Measurements from ENCODE around the gene UGGT1.
"Not testable (repeated sequence)": the region's sequence is repeated elsewhere in the genome, so short reads cannot be mapped to it uniquely, and the experiment has no call there.

The UGGT1 gene

DNA sequence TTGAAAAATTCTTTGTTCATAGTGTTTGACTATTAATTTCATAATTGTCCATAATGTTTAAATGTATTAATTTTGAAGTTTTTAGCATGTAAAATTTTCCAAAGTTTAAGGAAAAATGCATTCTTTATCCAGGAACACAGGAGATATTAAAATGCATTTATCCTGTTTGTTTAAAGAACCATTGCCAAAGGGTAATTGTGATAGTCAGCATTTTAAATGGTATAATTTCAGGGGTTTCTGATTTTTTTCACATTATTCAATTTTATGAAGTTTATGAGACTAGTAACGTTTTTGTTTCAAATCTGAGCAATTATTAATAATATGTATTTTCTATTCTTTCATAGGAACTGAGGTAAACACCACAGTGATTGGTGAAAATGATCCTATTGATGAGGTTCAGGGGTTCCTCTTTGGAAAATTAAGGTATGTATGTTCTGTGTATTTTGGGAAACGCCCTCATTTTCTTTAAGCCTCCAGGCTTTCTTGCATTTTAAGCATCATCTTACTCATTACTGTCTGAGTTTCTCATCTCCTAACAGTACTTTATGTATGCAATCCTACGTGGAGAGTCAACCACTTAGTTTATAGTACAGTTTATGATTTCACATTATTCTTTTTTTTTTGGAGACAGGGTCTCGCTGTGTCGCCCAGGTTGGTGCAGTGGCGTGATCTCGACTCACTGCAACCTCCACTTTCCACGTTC lies 25.1 kb downstream of the UGGT1 start:
- DNase-seq = no peak

DNA sequence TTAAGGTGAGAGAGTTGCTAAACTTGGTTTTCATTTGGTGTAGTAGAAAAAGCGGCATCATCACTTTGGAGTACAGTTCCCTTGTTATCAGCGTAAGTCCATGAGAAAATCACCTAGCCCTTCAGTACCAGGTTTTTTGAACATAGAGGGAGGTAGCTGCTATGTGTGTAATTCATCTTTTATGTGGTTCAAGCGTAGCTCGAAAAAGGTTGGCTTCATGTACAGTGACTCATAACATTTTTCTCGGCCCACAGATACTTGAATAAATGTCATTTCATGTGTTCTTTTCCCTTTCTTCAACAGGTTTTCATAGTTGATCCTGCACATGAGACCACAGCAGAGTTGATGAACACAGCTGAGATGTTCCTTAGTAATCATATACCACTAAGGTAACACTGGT lies 43.6 kb downstream of the UGGT1 start:
- no peak for DNase-seq

DNA sequence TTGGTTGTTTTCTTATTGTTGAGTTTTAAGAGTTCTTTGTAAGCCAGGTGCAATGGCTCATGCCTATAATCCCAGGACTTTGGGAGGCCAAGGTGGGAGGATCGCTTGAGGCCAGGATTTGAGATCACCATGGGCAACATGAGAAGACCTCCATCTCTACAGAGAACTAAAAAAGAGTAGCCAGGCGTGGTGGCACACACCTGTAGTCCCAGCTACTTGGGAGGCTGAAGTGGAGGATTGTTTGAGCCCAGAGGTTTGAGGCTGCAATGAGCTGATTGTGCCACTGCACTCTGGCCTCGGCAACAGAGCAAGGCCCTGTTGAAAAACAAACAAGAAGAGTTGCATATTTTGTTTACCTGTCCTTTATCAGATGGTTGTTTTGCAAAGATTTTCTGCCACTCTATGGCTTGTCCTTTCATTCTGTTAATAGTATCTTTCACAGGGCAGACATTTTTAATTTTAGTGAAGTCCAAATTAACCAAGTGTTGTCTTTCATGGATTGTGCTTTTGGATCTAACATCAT lies 46.2 kb downstream of the UGGT1 start:
- no peak for DNase-seq

DNA sequence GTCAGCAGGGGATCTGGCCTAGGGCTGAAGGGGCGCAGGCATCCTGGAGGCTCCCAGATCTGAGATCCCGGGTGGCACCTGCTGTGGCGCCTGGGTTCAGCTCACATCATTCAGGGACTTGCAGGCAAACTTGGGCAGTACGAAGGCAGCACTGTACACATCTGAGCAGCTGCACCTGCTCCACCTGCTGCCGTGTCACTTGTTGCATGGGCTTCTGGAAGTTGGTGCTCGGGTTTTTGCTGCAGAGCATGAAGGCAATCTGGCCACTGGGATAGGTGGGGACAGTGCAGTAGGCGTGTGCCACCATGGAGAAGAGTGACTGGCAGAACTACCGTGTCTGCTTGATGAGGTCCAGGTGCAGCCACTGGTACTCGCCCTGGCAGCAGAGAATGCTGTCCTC lies 48.6 kb downstream of the UGGT1 start:
- DNase-seq = no peak

DNA sequence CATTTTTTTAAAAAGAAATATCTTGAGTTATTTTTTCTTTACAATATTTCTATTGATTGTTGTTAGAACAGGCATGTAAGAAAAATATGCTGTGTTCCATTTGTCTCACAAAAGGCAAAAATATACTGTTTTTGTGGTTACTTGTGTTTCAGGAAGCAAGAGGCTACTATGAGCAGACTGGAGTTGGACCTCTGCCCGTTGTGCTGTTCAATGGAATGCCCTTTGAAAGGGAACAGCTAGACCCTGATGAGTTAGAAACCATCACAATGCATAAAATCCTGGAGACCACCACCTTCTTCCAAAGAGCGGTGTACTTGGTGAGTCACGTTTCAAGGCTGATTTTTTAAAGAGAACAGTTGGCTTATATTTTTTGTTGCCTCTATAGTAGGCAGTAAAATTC lies 54.7 kb downstream of the UGGT1 start:
- DNase-seq = no peak

DNA sequence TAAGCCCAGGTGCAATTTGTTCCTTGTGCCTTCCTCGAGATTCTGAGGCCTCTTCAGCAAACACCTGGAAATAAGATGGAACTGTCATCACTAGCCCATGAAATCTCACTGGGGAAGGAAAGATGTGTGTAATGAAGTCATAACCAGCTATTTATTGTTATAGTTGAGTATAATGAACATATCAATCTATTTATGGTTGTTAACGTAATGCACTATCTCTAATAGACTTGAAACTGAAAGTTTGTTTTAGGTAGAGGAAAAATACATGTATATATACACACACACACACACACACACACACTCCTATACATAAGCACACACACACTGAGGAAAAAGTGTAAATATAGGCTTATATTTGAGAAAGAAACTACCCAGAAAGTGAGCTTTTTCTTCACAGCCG lies 62.8 kb downstream of the UGGT1 start:
- no peak for DNase-seq

DNA sequence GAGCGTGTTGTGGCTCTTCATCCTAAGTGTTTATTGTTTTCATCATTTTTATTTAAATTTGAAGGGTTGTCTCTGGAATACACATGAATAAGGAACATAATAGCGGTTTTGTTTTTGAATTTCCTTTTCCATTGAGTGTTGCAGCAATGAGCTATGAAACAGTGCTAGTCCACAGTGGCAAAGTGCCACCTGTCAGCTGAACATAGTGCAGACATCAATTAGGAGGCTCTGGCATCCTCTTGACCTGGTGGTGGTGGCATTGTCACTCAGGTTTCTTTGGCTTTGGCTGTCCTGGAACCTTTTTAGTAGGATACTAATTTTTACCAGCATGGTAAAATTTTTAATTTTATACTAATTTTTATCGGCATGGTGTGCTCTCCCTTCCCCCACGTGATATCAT lies 63.2 kb downstream of the UGGT1 start:
- DNase-seq = no peak

DNA sequence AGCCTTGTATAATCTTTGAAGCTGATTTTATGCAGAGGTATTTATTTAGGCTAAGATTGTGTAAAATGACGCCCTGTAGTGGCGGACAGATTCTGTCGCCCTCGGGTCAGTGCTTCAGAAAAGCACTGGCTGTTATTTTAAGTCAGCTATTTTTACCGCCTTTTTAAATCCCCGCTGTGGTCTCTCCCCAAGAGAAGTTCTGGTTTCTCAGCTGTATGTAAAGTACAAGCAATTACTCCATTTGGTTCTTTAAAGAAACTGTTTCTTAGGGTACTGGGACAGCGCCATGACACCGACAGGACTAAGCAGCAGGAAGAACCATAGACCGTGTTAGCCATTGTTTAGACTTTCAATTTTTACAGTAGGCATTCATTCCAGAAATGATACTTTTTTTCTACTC lies 65.0 kb downstream of the UGGT1 start:
- no peak for DNase-seq

DNA sequence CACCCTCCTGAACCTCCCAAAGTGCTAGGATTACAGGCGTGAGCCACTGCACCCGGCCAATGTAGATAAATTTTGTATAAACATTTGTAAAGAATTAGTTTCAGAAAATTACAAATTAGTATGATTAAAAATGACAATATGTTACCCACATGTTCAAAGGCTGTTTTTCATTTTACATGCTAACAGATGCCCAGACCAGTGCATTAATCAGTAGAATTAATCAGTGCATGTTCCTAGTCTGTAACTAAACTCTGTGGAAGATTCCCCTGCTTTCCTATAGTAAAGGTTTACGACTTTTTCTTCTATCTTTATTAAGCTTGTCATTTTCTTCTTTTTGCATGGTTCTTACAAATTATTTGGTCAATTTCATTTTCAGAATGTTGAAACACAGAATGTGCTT lies 65.8 kb downstream of the UGGT1 start:
- no peak for DNase-seq

DNA sequence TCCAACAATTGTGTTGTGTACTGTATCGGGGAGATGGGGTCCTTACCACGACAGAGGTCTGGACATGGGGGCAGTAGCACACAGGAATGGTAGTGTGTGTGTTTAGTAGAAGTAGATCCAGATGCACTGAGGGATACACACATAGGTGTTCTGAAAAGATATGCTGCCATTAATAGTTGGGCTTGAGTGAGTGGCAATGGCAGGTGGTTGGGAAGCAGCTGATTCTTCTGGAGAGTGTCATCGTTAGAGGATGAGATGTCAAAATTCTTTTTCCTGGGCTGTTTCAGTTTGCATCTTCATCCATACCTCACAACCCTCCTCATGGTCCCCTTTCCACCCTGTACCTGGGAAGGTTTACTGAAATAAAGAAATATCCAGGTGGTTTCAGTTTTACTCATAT lies 66.6 kb downstream of the UGGT1 start:
- DNase-seq = no peak

DNA sequence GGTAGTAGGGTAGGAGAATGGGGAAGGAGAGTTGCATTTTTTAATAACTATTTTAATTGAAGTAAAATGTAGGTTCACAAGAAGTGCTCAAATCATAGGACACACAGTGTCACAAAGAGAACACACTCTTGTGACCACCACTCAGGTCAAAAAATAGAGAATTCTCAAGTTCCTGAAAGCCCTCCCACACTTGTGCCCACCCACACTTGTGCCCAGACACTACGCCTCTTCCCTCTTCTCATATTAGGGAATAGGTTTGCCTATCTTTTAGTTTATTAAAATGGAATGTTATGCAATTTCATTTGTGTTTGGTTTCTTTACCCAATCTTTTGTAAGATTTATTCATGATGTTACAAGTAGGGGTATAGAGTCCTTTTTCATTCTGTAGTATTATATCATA lies 67.2 kb downstream of the UGGT1 start:
- DNase-seq = no peak

DNA sequence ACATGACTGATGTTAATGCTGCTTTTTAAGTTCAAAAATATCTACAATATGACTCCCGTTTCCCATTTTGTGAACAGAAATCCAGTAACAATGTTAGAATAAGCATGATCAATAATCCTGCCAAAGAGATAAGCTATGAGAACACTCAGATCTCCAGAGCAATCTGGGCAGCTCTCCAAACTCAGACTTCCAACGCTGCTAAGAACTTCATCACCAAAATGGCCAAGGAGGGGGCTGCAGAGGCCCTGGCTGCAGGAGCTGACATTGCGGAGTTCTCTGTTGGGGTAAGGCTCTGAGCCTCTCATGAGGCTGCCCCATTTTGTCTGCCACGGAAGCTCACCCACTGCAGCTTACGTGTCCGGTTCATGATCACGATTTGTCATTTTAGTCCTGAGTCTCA lies 68.4 kb downstream of the UGGT1 start:
- no peak for DNase-seq

DNA sequence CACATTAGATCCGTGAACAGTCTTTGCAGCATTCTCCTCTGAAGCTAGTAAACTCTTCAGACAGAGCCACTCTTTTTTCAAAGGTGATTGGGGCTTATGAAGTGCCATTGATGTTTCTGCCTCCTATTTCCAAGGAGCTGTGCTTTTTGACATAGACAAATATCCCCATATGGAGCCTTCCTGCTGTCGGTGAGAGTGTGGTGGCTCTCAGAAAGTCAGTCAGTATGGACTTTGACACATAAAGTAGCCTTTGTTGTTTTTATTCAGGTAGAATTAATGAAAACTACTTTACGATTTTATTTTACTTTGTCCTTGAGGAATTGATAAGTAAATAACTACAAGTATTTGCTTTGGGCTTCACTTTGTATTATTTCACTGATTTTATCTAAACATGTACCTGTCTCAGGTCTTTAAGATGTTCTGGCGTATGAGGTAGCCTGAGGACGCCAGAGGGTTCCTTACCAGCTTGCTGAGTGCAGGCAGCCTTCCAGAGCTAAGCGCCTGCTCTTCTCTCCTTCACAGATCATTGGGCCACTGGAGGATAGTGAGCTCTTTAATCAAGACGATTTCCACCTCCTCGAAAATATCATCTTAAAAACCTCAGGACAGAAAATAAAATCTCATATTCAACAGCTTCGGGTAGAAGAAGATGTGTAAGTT lies 69.7 kb downstream of the UGGT1 start:
- no peak for DNase-seq

DNA sequence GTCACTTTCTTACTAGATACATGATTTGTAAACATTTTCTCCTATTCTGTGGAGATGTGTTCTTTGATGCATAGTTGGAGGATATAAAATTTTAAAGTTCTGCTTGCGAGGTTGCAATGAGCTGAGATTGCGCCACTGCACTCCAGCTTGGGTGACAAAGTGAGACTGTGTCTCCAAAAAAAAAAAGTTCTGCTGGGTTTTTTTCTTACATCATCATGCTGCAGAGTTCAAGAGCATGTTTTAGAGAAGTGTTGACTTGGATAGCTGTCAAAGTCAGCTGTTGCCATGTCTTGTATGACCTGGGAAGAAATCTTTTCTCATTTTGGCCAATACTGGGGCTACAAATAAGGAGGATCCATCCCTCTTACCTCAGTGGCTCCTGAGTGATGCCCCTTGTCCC lies 71.3 kb downstream of the UGGT1 start:
- no peak for DNase-seq

DNA sequence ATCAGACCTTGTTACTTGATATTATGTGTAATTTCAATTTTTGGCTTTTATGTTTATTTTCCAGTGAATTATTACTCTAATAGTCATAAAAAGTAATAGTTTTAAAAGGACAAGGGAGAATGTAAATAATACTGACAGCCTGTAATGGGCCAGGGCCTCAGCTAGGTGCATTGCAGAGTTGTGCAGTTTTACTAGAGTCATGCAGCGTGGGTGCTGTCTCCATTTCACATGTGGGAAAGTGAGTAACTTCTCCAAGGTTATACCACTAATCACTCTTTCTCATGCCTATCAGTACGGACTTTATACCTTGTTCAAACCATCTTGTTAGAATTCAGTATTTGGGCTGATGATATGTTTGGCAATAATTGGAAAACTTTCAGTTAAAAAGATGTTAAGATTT lies 73.3 kb downstream of the UGGT1 start:
- no peak for DNase-seq

DNA sequence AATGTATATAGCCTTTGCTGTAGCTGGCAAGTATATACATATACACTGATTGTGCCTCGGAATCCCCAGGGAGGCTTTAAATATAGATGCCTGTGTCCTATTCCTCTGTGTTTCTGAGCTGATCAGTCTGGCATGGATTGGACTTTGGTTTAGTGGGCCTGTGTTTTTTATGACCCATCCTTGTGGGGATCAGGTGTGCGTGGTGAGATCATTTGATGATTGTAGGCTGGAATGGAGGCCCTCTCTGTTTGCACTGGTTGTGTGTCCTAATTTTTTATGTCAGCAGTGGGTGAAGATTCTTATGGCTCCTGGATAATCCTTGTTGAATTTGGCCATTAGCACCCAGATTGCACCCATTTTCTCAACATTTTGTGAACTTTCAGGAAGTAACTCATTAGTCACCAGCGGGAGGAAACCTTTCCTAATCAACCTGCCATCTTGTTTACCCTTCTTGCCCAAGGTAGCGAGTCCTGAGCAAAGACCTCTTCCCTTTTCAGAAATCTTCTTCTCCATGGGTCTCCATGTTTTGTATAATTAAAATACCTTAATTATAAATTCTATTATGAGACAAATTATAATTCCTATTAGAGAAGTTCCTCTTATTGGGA lies 75.8 kb downstream of the UGGT1 start:
- DNase-seq = no peak

DNA sequence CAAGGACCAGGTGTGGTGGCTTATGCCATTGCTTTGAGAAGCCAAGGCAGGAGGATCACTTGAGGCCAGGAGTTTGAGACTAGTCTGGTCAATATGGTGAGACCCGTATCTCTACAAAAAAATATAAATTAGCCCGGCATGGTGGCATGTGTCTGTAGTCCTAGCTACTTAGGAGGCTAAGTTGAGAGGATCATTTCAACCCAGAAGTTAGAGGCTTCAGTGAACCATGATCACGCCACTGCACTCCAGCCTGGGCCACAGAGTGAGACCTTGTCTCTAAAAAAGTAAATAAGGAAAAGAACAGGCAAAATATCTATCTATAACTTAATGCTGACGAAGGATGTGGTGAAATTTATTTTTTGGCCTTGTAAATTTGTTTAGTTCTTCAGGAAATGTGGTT lies 78.1 kb downstream of the UGGT1 start:
- no peak for DNase-seq

DNA sequence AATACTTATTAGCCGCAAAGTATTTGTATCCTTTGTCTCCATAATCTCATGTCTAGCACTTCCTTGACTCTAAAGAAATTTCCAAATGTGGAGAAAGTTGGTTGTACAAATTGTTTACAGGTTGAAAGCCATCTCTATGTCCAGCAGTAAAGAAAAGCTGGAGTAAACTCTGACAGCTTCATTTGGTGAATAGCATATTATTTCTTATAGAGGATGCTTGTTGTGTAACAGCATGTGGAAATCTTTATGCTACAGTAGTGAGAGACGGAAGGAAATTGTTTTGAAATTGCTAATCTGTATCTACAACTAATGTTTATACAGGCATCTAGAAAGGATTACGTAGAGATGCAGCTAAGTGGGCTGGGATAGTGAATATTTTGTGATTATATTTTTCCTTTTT lies 78.5 kb downstream of the UGGT1 start:
- DNase-seq = no peak

DNA sequence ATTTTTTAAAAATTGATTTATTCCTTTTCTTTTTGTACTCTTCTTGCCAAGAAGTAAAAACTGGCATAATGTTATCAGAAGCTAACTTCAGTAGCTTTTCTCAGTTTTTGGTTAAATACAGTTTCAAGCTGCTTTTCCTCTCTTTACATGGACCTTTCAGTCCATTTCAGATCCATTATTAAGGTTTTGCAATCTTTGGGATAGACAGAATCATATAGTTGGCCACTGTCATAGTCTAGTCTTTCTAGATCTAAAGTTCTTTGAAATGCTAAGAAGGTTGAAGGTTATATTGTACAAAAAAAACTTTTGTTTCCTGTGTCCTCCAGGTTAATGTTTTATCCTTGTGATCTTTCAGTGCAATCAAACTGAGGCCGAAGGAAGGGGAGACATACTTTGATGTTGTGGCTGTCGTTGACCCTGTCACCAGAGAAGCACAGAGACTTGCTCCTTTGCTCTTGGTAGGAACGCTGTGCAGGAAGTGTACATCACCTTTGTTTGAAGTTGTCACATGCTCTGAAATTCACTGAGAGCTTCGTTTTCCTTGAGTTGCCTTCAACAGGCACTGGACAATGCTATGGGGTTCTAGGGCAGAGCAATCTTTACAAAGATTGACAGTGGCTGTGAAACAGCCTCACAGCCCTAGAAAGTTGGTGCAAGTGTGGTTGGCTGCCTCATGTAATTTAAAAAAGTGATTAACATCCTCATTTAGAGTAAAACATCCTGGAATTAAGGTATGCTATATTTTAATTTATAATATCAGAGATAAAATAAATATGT lies 79.1 kb downstream of the UGGT1 start:
- no peak for DNase-seq

DNA sequence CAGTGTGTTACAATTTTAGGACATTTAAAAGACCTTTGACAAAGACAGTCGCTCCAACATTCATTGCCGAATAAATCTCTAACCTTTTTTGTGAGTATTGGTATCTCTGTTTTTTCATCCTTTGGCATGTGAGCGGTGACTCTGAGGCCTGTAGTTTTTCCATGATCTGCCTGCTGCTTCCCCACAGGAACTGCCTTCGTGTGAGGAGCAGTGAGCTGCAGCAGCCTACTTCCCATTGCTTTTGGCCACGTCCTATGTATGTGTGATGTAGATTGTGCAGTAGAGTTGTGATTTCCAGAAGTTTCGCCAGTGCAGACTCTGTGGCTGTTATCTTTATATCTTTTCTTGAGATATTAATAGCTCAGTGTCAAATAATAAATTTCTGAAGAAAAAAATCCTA lies 79.8 kb downstream of the UGGT1 start:
- DNase-seq = no peak

DNA sequence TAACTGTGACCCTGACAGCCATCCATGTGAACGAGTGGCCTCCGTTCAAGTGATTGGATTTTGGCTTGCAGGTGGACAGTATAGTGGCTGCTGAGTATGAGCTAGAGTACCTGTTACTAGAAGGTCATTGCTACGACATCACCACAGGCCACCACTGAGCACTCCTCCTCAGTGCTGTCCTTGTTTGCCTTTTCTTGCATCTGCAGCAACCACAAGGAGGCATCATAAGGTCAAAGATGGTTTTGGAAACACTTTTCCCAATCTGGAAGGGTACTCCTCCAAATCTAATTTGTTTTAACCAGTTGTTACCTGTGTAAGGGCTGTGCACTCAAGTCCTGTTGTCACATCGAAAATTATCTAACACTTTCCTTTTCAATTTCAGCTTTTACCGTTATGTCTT lies 81.2 kb downstream of the UGGT1 start:
- no peak for DNase-seq

DNA sequence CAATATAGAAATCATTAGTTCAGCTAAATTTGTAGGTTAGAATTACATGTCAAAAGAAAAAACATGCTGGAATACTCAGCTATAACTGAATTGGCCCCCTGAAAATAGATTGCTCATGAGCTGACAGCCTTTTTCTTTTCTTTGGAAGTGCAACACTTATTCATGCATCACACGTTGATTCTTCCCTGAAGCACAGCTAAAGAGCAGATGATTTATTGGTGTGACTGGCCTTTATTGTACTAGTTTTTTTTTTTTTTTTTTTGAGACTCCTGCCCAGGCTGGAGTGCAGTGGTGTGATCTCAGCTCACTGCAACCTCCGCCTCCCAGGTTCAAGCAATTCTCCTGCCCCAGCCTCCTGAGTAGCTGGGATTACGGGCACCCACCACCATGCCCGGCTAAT lies 83.1 kb downstream of the UGGT1 start:
- not testable (repeated sequence) for DNase-seq

DNA sequence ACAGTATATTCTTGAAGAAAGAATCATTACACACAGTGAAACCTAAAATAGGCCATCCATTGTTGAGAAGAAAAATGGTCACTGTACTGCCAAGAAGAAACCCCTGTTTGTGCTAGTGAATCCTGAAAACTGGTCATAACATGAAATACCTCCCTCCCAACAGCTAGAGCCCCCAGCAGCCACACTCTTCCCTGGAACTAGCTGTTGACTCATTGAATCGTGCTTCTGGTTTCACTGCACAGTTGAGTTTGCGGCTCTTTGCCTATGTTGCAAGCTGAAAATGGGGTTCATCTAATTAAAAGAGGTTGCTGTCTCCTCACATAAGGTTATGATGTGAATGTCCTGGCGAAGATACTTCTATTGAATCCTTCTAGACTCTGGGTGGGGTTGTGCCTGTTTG lies 86.3 kb downstream of the UGGT1 start:
- no peak for DNase-seq
